Gastrocnemius medialis (tissue), 4 donors: Measurements from ENCODE around the gene KCNA10. TPM values are rescaled to one million over a fixed set of nuclear protein-coding genes. Genes with fewer than 3 reads are reported as not detected.

ENCODE experiments used
- ATAC-seq, 2 donors: fragments of 150-250 bp; one replicate each; pipeline ENCODE4 v1.9.1; 2016
- DNase-seq, 2 donors: peaks; one replicate each; pipeline ENCODE4 v3.0.0-alpha.2; 2019
- H3K27ac ChIP-seq, 4 donors: fragments of 200-600 bp; sonication (generic); 1 replicate in 1 of 4; 2 replicates in 3 of 4; pipeline ENCODE4 v1.5.1; 2016 to 2018; ENCODE audit warnings: mild to moderate bottlenecking in 2 of 4, moderate library complexity in 1 of 4
- H3K27me3 ChIP-seq, 3 donors: fragments of 200-600 bp; sonication (generic) in 2 of 3; 1 replicate in 1 of 3; 2 replicates in 2 of 3; pipeline versions ENCODE4 v1.5.1 to v1.6.0; 2016 to 2019; ENCODE audit warnings: mild to moderate bottlenecking in 1 of 3, moderate library complexity in 1 of 3
- H3K36me3 ChIP-seq, 2 donors: fragments of 200-600 bp; sonication (generic) in 1 of 2; one replicate each; pipeline ENCODE4 v1.5.1; 2017 to 2018
- H3K4me1 ChIP-seq, 2 donors: fragments of 200-600 bp; sonication (generic) in 1 of 2; one replicate each; pipeline ENCODE4 v1.5.1; 2016 to 2017; ENCODE audit warnings: mild to moderate bottlenecking in 2 of 2
- H3K4me3 ChIP-seq, 4 donors: fragments of 200-600 bp; sonication (generic) in 3 of 4; 1 replicate in 1 of 4; 2 replicates in 3 of 4; pipeline ENCODE4 v1.5.1; 2016 to 2019; ENCODE audit warnings: mild to moderate bottlenecking in 2 of 4
- H3K9me3 ChIP-seq, 3 donors: fragments of 200-600 bp; sonication (generic) in 2 of 3; 1 replicate in 1 of 3; 2 replicates in 2 of 3; pipeline ENCODE4 v1.5.1; 2016 to 2019
- CTCF ChIP-seq, 5 experiments: fragments of 450-650 bp in 3 of 5; fragments of 200-600 bp in 2 of 5; sonication (generic) in 2 of 5; IDR thresholded peaks in 4 of 5; conservative IDR thresholded peaks in 1 of 5; 1 replicate in 4 of 5; 2 replicates in 1 of 5; pipeline ENCODE4 v1.5.1; 2016 to 2019; ENCODE audit warnings: antibody characterized with exemption in 5 of 5, mild to moderate bottlenecking in 3 of 5, moderate library complexity in 3 of 5
- POLR2A ChIP-seq, 2 donors: fragments of 450-650 bp; IDR thresholded peaks; one replicate each; pipeline ENCODE4 v1.6.1; 2017; ENCODE audit warnings: antibody characterized with exemption in 2 of 2, mild to moderate bottlenecking in 2 of 2, moderate library complexity in 2 of 2
- in situ Hi-C, 4 donors: fragments of 200-750 bp; cut with MboI; loops; one replicate each; pipeline versions ENCODE4 v1.15.0 to v1.8.0; 2017; ENCODE audit warnings: low sequenced_read_pairs in 4 of 4
- intact Hi-C: fragments of 100-400 bp; cut with DNase I; formaldehyde crosslinking; loops from one replicate; pipeline ENCODE4 v1.15.1; 2023; ENCODE audit warnings: low total_unique reads
- total RNA-seq, 4 donors: library from RNA; depleted of rRNA; stranded (reverse); fragments of >200 nt; gene quantifications; one replicate each; pipeline versions ENCODE4 v1.1.0 to v1.2.3, GENCODE V29; 2016

The KCNA10 gene
- total RNA-seq, 4 donors from 2014 or later, result not detected

- H3K4me3 ChIP-seq, result no peak overlapping the region
- no peaks in the 10 kb centered on the region for H3K27me3 ChIP-seq
- DNase-seq (no peak), ATAC-seq (no peak)
- no peaks in the 10 kb centered on the region for H3K4me1 ChIP-seq
- no peaks in the 10 kb centered on the region for H3K9me3 ChIP-seq
- in situ Hi-C loops (no loop called here), intact Hi-C loops (no loop called here)
- TF ChIP-seq POLR2A (IDR thresholded peaks at IDR 0.05) (no peak), CTCF (IDR thresholded peaks at IDR 0.05 in 4 of 5, conservative IDR thresholded peaks at IDR 0.05 in 1 of 5) (no peak)
- no peak overlapping the region for H3K27ac ChIP-seq
- H3K36me3 ChIP-seq, result no peaks in the 10 kb centered on the region
Observed at GRCh38 chr1:110480356-110481096, 38.4 kb downstream of the KCNA10 start.

- TF ChIP-seq POLR2A (IDR thresholded peaks at IDR 0.05) (no peak), CTCF (IDR thresholded peaks at IDR 0.05 in 4 of 5, conservative IDR thresholded peaks at IDR 0.05 in 1 of 5) (no peak)
- Histone ChIP-seq H3K27me3 (no peaks in the 10 kb centered on the region), H3K4me3 (no peak overlapping the region), H3K4me1 (no peaks in the 10 kb centered on the region), H3K9me3 (no peaks in the 10 kb centered on the region), H3K27ac (no peak overlapping the region), H3K36me3 (no peaks in the 10 kb centered on the region)
- in situ Hi-C loops (no loop called here), intact Hi-C loops (no loop called here)
- DNase-seq (no peak), ATAC-seq (no peak)
Observed at GRCh38 chr1:110478886-110479285, 40.1 kb downstream of the KCNA10 start.

- in situ Hi-C loops, result no loop called here
- H3K9me3 ChIP-seq, result no peaks in the 10 kb centered on the region
- TF ChIP-seq POLR2A (IDR thresholded peaks at IDR 0.05) (no peak), CTCF (IDR thresholded peaks at IDR 0.05 in 4 of 5, conservative IDR thresholded peaks at IDR 0.05 in 1 of 5) (no peak)
- ATAC-seq (no peak), DNase-seq (no peak)
- no peaks in the 10 kb centered on the region for H3K4me1 ChIP-seq
- no peak overlapping the region for H3K4me3 ChIP-seq
- no peak overlapping the region for H3K27ac ChIP-seq
- intact Hi-C loops, result no loop called here
- H3K36me3 ChIP-seq, result no peaks in the 10 kb centered on the region
- no peaks in the 10 kb centered on the region for H3K27me3 ChIP-seq
Observed at GRCh38 chr1:110477967-110478640, 40.9 kb downstream of the KCNA10 start.

- Histone ChIP-seq H3K36me3 (no peaks in the 10 kb centered on the region), H3K27ac (no peak overlapping the region), H3K4me1 (no peaks in the 10 kb centered on the region), H3K27me3 (no peaks in the 10 kb centered on the region), H3K9me3 (no peaks in the 10 kb centered on the region), H3K4me3 (no peak overlapping the region)
- intact Hi-C loops, result no loop called here
- in situ Hi-C loops, result no loop called here
- ATAC-seq (no peak), DNase-seq (no peak)
- no peak for TF ChIP-seq CTCF (IDR thresholded peaks at IDR 0.05 in 4 of 5, conservative IDR thresholded peaks at IDR 0.05 in 1 of 5)
- no peak for TF ChIP-seq POLR2A (IDR thresholded peaks at IDR 0.05)
Observed at GRCh38 chr1:110477445-110477957, 41.5 kb downstream of the KCNA10 start.
